Measurements from ENCODE around the gene MYO3B.

MYO3B gene

GRCh38 chr2:170238776-170239175 lies 60.8 kb downstream of the MYO3B start:
- DNase-seq (ENCODE audit: low read depth in 2 of 2), result no peak

- DNase-seq (ENCODE audit: low read depth in 2 of 2), result no peak
Observed at GRCh38 chr2:170240629-170241028, 62.7 kb downstream of the MYO3B start.

- DNase-seq (ENCODE audit: low read depth in 2 of 2), result no peak
Observed at GRCh38 chr2:170241756-170242155, 63.8 kb downstream of the MYO3B start.

GRCh38 chr2:170243118-170243837 lies 65.3 kb downstream of the MYO3B start:
- no peak for DNase-seq (ENCODE audit: low read depth in 2 of 2)

GRCh38 chr2:170243898-170244297 lies 66.0 kb downstream of the MYO3B start:
- no peak for DNase-seq (ENCODE audit: low read depth in 2 of 2)

GRCh38 chr2:170244555-170244954 lies 66.6 kb downstream of the MYO3B start:
- no peak for DNase-seq (ENCODE audit: low read depth in 2 of 2)

GRCh38 chr2:170245312-170245711 lies 67.4 kb downstream of the MYO3B start:
- DNase-seq (ENCODE audit: low read depth in 2 of 2), result no peak

GRCh38 chr2:170247333-170247732 lies 69.4 kb downstream of the MYO3B start:
- DNase-seq (ENCODE audit: low read depth in 2 of 2), result no peak

GRCh38 chr2:170247882-170248393 lies 70.0 kb downstream of the MYO3B start:
- no peak for DNase-seq (ENCODE audit: low read depth in 2 of 2)

GRCh38 chr2:170248574-170249393 lies 70.8 kb downstream of the MYO3B start:
- DNase-seq (ENCODE audit: low read depth in 2 of 2), result no peak

GRCh38 chr2:170249761-170250160 lies 71.8 kb downstream of the MYO3B start:
- DNase-seq (ENCODE audit: low read depth in 2 of 2), result no peak

GRCh38 chr2:170250584-170250983 lies 72.6 kb downstream of the MYO3B start:
- DNase-seq (ENCODE audit: low read depth in 2 of 2), result no peak

GRCh38 chr2:170252414-170252813 lies 74.5 kb downstream of the MYO3B start:
- DNase-seq (ENCODE audit: low read depth in 2 of 2), result no peak

GRCh38 chr2:170253721-170254230 lies 75.8 kb downstream of the MYO3B start:
- DNase-seq (ENCODE audit: low read depth in 2 of 2), result no peak

GRCh38 chr2:170254293-170254732 lies 76.4 kb downstream of the MYO3B start:
- DNase-seq (ENCODE audit: low read depth in 2 of 2), result no peak

- no peak for DNase-seq (ENCODE audit: low read depth in 2 of 2)
Observed at GRCh38 chr2:170255137-170255536, 77.2 kb downstream of the MYO3B start.

- no peak for DNase-seq (ENCODE audit: low read depth in 2 of 2)
Observed at GRCh38 chr2:170255971-170256370, 78.0 kb downstream of the MYO3B start.

GRCh38 chr2:170258382-170258781 lies 80.4 kb downstream of the MYO3B start:
- DNase-seq (ENCODE audit: low read depth in 2 of 2), result no peak

- DNase-seq (ENCODE audit: low read depth in 2 of 2), result no peak
Observed at GRCh38 chr2:170260188-170260587, 82.2 kb downstream of the MYO3B start.

- DNase-seq (ENCODE audit: low read depth in 2 of 2), result no peak
Observed at GRCh38 chr2:170261566-170261965, 83.6 kb downstream of the MYO3B start.

- DNase-seq (ENCODE audit: low read depth in 2 of 2), result no peak
Observed at GRCh38 chr2:170262343-170262742, 84.4 kb downstream of the MYO3B start.

- no peak for DNase-seq (ENCODE audit: low read depth in 2 of 2)
Observed at GRCh38 chr2:170262806-170263205, 84.9 kb downstream of the MYO3B start.
